Hippocampal formation (tissue), 2 donors: Measurements from ENCODE around the gene TSFM.

Experiments used
- DNase-seq, 2 donors: peaks; one replicate each; lab custom pipeline; 2025; lab: John Stamatoyannopoulos, UW

Gene TSFM

DNA sequence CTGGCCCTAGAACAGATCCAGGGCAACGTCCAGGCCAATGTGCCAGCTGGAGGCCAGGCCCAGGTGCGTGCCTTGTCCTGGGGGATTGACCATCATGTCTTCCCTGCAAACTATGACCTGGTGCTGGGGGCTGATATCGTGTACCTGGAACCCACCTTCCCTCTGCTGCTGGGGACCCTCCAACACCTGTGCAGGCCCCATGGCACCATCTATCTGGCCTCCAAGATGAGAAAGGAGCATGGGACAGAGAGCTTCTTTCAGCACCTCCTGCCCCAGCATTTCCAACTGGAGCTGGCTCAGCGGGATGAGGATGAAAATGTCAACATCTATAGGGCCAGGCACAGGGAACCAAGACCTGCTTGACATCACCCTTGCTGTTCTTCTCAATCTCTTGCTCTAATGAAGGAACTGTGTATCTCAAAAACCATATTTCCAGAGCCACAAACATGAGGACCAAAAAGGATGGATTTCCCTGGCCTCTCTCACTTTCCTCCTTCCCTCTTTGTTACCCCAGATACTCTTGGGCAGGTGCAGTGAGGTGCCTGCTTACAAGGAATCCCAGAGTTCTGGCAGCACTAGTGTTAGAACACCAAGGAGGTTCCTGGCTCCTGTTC, 2.2 kb upstream of the TSFM start:
- no peak for DNase-seq

DNA sequence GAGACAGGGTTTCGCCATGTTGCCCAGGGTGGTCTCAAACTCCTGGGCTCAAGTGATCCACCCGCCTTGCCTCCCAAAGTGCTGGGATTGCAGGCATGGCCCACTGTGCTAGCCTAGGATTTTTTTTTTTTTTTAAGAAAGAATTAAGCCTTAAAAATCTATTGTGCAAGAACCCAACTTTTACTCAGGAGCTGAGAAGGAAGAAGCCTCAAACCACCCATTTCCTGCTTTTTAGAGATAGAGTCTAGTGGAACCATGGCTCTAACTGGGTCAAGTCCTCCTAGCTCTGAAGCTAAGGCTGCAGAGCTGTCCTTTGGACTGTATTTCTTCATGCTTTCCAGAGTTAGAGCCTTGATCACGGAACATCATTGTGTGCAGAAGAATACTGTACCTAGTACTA, 1.3 kb upstream of the TSFM start:
- no peak for DNase-seq

GRCh38 chr12:57781801-57782200, 786 bp upstream of the TSFM start:
- no peak for DNase-seq

DNA sequence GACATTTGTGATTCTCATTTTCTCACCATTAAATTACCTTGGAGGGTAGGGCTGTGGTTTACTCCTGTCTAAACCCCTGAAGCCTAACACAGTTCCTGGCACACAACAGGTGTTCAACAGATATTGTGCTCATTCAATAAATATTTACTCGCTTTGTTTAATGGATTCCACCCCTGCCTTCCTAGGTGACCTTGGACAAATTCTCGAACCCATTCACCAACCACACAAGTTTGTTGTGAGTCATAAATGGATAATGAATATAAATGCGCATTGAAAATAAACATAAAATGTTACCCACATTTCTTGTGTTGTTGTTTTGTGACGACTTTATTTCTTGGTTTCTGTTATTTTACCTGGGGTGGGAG, 362 bp upstream of the TSFM start:
- no peak for DNase-seq

- no peak for DNase-seq
Measured at GRCh38 chr12:57783466-57783801, 847 bp downstream of the TSFM start.

DNA sequence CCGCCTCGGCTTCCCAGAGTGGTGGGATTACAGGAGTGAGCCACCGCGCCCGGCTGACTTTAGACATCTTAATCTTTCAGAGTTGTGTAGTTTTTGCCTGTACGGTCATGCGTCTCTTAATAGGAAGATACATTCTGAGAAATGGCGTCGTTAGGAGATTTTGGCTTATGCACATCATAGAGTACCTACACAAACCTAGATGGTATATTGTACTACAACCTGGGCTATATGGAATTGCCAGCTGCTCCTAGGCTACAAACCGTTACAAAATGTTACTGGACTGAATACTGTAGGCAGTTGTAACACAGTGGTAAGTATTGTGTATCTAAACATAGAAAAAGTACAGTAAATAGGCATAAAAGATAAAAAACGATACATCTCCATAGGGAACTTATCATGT, 1.3 kb downstream of the TSFM start:
- DNase-seq: no peak

- DNase-seq: no peak
Measured at GRCh38 chr12:57793920-57794319, 11.3 kb downstream of the TSFM start.

GRCh38 chr12:57795354-57795753, 12.8 kb downstream of the TSFM start:
- no peak for DNase-seq

DNA sequence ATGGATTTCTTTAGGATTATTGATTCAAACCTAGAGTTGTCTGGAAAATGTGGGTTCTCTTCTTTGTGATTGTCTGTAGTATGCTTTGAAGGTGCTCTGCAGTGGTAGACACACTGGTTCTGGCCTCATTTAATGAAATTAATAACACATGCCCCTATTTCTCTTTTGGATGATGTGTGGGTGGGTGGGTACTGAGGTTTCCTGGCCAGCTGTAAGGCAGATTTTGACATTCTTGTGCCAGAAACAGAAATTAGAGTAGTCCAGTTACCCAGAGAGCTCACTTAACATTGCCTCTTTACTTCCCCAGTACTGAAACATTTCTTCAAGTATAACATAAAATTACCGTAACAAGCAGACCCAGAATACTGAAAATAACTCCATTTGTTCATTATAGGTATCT, 14.4 kb downstream of the TSFM start:
- no peak for DNase-seq

GRCh38 chr12:57797933-57798332, 15.3 kb downstream of the TSFM start:
- no peak for DNase-seq

- no peak for DNase-seq
Measured at GRCh38 chr12:57800965-57801364, 18.4 kb downstream of the TSFM start.

- DNase-seq: no peak
Measured at GRCh38 chr12:57802607-57803006, 20.0 kb downstream of the TSFM start.

- DNase-seq: peak in 1 of 2 donors; percentile 10
Measured at GRCh38 chr12:57803319-57803893, 20.8 kb downstream of the TSFM start.

- DNase-seq: no peak
Measured at GRCh38 chr12:57806677-57807076, 24.1 kb downstream of the TSFM start.

GRCh38 chr12:57807285-57807684, 24.7 kb downstream of the TSFM start:
- DNase-seq: no peak

DNA sequence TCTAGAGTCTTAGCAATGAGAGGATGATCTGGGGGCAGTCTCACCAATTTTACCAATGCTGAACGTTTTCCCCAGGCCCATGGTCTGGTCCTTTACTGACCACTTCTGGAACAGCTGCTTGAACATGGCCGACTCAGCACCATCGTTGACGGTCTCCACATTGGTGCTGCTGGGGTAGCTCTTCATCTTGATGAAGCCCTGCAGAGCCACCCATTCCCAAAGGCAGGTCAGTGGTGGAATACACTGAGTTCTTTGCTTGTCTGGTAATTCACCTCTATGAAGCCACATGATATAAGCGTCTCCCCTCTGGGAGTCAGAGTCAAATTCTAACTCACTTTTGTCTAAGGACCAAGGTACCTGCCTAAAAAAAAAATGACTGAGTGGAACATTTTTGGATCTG, 25.8 kb downstream of the TSFM start:
- no peak for DNase-seq

- DNase-seq: no peak
Measured at GRCh38 chr12:57809425-57809824, 26.8 kb downstream of the TSFM start.

DNA sequence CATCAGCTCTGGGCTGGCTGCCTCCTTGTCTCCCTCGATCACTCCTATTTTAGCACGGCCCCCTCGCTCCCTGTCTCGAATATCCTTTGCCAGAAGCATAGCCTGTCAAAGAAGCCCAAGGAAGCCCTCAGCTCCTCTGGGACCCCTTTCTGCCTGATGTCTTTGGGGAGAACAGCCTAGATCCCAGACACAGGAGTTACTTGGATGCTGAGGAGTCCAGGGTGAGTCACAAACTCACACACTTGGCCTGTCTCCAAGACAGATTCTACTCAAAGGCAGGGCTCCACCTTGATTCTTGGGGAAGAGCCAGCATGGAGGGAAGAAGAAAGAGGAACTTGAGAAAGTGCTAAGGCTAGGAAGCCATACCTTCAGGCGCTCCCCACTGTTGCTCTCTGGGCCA, 27.9 kb downstream of the TSFM start:
- no peak for DNase-seq

- no peak for DNase-seq
Measured at GRCh38 chr12:57811028-57811755, 28.6 kb downstream of the TSFM start.

DNA sequence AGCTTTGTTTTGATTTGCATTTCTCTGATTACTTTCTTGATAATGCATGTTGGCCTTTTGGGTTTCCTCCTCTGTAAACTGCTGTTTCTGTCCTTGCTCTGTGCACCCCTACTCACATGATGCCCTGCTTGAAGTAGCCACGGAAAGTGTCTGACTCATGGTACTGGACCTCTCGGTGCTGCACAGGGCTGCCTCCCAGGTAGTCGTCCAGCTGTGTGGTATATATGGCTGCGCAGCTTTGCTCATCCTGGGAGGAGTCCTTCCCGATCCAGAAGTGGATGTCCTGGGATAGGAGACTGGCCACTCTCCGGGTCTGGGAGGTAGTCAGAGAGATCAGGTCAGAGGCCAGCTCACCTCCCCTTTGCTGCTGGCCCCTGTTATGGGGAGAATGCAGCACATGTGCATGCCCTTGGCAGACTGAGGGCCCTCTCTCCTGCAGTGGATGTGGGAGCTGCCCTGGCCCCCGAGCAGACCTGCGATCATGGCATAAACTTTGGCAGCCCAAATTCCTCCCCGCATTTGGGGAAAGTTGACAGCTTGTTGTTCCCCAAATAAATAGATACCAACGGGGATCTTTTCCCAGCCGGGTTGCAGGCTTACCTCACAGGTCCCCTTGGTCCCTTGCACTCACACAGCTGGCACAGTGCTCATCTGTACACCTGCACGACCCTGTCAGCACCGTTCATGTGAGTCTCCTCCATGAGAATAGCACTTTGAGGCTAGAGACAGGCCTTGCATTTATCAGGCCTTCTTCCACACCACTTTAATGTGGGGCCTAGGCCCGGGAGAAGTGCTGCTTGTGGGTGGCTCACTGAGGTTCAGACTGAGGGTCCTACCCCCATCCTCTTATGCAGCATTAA, 30.8 kb downstream of the TSFM start:
- DNase-seq: no peak

DNA sequence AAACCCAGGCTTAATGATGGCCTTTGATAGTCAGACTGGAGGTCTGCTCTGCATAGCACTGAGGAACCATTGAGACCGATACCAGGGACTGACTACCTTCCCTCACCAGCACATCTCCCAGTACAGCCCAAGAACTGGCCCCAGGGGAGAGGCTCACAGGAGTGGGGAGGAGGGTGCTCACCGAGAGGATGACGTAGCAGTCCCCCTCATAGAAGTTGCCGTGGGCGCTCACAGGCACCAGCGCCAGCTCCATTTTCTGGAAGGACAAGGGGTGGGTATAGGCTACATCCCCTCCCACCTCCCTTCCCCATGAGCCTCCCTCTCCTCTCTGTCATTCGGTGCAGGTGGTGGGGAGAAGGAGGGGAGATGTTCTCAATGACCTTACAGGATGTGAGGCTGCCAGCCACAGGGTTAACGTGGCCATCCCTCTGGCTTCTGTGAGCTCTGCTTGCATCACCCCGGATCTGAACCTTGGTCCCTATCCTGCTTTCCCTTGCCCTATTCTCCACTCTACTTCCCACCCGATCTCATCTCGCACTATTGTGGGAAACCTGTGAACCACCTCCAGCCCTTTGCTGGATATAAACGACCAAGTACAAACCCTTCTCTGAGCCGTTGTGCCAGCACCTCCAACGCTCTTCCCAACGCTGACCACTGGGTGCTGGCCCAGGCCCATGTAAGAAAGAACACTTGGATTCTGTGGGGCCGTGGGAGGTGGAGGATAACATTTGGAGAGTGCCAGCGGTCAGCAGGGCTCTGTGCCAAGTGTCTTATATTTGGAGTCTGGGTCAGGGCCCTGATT, 31.6 kb downstream of the TSFM start:
- DNase-seq: no peak
